ENCODE results near the gene SBK1. TPM values are rescaled to one million over a fixed set of nuclear protein-coding genes. Genes with fewer than 3 reads are reported as not detected.

SBK1 gene
- total and polyA plus RNA-seq, 2 of the 4 experiments (the other 2 are of a cell fraction), result under 0.01 to 0.05 TPM

GRCh38 chr16:28267356-28267755 is 25.0 kb upstream of the SBK1 start:
- no peaks in the 10 kb centered on the region for H4K20me1 ChIP-seq (ENCODE audit: insufficient read depth, low read length)
- no TSS peak for BruUV-seq (replicated peaks)
- POLR2A ChIA-PET (ENCODE audit: unreplicated experiment), result no interaction called here
- 0 out of 2 replicates have a peak, but pooled peaks cover 2% of the 10 kb centered on the region for H3K9me3 ChIP-seq (ENCODE audit: control insufficient read depth, insufficient read depth, low read length)
- H3K36me3 ChIP-seq (ENCODE audit: control insufficient read depth, insufficient read depth, low read length), result no peaks in the 10 kb centered on the region
- no peaks in the 10 kb centered on the region for H3K4me1 ChIP-seq (ENCODE audit: control insufficient read depth, insufficient read depth, low read length)
- dilution Hi-C loops (cut with HindIII; ENCODE audit: low sequenced_read_pairs, unreplicated experiment), result no loop called here
- TF ChIP-seq MXI1 (IDR thresholded peaks at IDR 0.05; ENCODE audit: borderline replicate concordance, low read depth, low read length), result no peak
- TF ChIP-seq CTCF (conservative IDR thresholded peaks at IDR 0.05; ENCODE audit: low read depth, low read length), result no peak
- TF ChIP-seq CHD1 (IDR thresholded peaks at IDR 0.05; ENCODE audit: low read depth, low read length), result no peak
- no peak for TF ChIP-seq FOS (IDR thresholded peaks at IDR 0.05; ENCODE audit: low read depth, low read length)
- TF ChIP-seq, protein P1, sequence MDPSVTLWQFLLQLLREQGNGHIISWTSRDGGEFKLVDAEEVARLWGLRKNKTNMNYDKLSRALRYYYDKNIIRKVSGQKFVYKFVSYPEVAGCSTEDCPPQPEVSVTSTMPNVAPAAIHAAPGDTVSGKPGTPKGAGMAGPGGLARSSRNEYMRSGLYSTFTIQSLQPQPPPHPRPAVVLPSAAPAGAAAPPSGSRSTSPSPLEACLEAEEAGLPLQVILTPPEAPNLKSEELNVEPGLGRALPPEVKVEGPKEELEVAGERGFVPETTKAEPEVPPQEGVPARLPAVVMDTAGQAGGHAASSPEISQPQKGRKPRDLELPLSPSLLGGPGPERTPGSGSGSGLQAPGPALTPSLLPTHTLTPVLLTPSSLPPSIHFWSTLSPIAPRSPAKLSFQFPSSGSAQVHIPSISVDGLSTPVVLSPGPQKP (IDR thresholded peaks at IDR 0.05; ENCODE audit: borderline replicate concordance, low read depth, low read length), result no peak
- TF ChIP-seq RFX5 (IDR thresholded peaks at IDR 0.05; ENCODE audit: low read depth, low read length), result no peak
- no peak for TF ChIP-seq CEBPB (IDR thresholded peaks at IDR 0.05; ENCODE audit: low read depth, low read length)
- no peak for TF ChIP-seq BHLHE40 (IDR thresholded peaks at IDR 0.05; ENCODE audit: low read depth, low read length)
- TF ChIP-seq SMC3 (IDR thresholded peaks at IDR 0.05; ENCODE audit: low read depth, low read length), result no peak
- no peak for TF ChIP-seq POLR2A (IDR thresholded peaks at IDR 0.05; ENCODE audit: low read depth, low read length)
- TF ChIP-seq, protein P2, sequence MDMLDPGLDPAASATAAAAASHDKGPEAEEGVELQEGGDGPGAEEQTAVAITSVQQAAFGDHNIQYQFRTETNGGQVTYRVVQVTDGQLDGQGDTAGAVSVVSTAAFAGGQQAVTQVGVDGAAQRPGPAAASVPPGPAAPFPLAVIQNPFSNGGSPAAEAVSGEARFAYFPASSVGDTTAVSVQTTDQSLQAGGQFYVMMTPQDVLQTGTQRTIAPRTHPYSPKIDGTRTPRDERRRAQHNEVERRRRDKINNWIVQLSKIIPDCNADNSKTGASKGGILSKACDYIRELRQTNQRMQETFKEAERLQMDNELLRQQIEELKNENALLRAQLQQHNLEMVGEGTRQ (IDR thresholded peaks at IDR 0.05; ENCODE audit: low read depth, low read length), result no peak
- TF ChIP-seq MAZ (IDR thresholded peaks at IDR 0.05; ENCODE audit: borderline replicate concordance, low read depth, low read length), result no peak
- TF ChIP-seq RCOR1 (IDR thresholded peaks at IDR 0.05; ENCODE audit: insufficient replicate concordance, low read length), result no peak
- no peak for TF ChIP-seq MAFK (IDR thresholded peaks at IDR 0.05; ENCODE audit: low read depth, low read length)
- no peak for TF ChIP-seq RAD21 (IDR thresholded peaks at IDR 0.05; ENCODE audit: low read length)
- TF ChIP-seq NFE2L2 (IDR thresholded peaks at IDR 0.05; ENCODE audit: low read depth, low read length), result no peak
- no peak overlapping the region for H2BK5ac ChIP-seq (ENCODE audit: low read depth, low read length, poor library complexity, severe bottlenecking)
- no peak overlapping the region for H4K5ac ChIP-seq (ENCODE audit: low read depth, low read length)
- H3K14ac ChIP-seq (replicated peaks; ENCODE audit: low read depth, low read length), result no peak overlapping the region
- H2AK9ac ChIP-seq (replicated peaks; ENCODE audit: low read depth, low read length, poor library complexity), result no peak overlapping the region
- H3K56ac ChIP-seq (ENCODE audit: extremely low read depth, insufficient read depth, low read length), result no peak overlapping the region
- in situ Hi-C loops (cut with MboI; ENCODE audit: low sequenced_read_pairs), result no loop called here
- no peak overlapping the region for H3K18ac ChIP-seq (ENCODE audit: low read depth, low read length)
- H3K4me2 ChIP-seq (ENCODE audit: low read depth, low read length), result no peak overlapping the region
- ATAC-seq (ENCODE audit: low read depth), result no peak
- no peak overlapping the region for H2AFZ ChIP-seq (replicated peaks; ENCODE audit: low read length, poor library complexity)
- H2BK120ac ChIP-seq (ENCODE audit: low read depth, low read length), result no peak overlapping the region
- 17% methylated on average over 1 of the region's 2 CpGs; no CpG with 5 or more reads in 1 of the 2 experiments for WGBS, 2 experiments (ENCODE audit: extremely low coverage in 2 of 2, insufficient read length in 1 of 2)
- CTCF ChIA-PET, result no interaction called here
- no peak overlapping the region for H3K4ac ChIP-seq (ENCODE audit: low read depth, low read length)
- H3K23ac ChIP-seq (ENCODE audit: low read depth, low read length), result no peak overlapping the region
- H2BK15ac ChIP-seq (ENCODE audit: low read depth, low read length), result no peak overlapping the region
- H3K27me3 ChIP-seq (ENCODE audit: control insufficient read depth, insufficient read depth, low read length), result peaks cover 16% of the 10 kb centered on the region
- H3K4me3 ChIP-seq (ENCODE audit: insufficient read depth, low read depth, low read length), result no peak overlapping the region
- H3K27ac ChIP-seq (ENCODE audit: insufficient read depth, low read length), result no peak overlapping the region
- no peak overlapping the region for H2BK20ac ChIP-seq (ENCODE audit: low read depth, low read length)
- H3K9ac ChIP-seq (ENCODE audit: low read depth, low read length), result no peak overlapping the region
- no peaks in the 10 kb centered on the region for H3K79me1 ChIP-seq (ENCODE audit: low read depth in 1 of 2, low read length in 2 of 2)
- H2AK5ac ChIP-seq (ENCODE audit: low read depth, low read length), result no peak overlapping the region
- intact Hi-C loops (cut with micrococcal nuclease), result no loop called here
- DNase-seq, result no peak
- H4K91ac ChIP-seq (ENCODE audit: insufficient read depth, low read depth, low read length), result no peak overlapping the region
- H4K8ac ChIP-seq (ENCODE audit: low read depth in 2 of 2, low read length in 2 of 2), result no peak overlapping the region
- no peaks in the 10 kb centered on the region for H3K9me1 ChIP-seq (ENCODE audit: insufficient read depth, low read length)

All from IMR-90 (cell line).